NCI-H1694 (cell line): Measurements from ENCODE around the gene RNF212B.

Experiments used
- DNase-seq: peaks from one replicate; lab custom pipeline; 2025; lab: John Stamatoyannopoulos, UW

Gene RNF212B

GRCh38 chr14:23297096-23297495 lies 59.4 kb downstream of the RNF212B start:
- DNase-seq, result no peak

- DNase-seq, result no peak
Observed at GRCh38 chr14:23297611-23298277, 60.0 kb downstream of the RNF212B start.

GRCh38 chr14:23299211-23299957 lies 61.6 kb downstream of the RNF212B start:
- DNase-seq, result peak; percentile 61

- DNase-seq, result no peak
Observed at GRCh38 chr14:23299986-23300686, 62.4 kb downstream of the RNF212B start.

- DNase-seq, result no peak
Observed at GRCh38 chr14:23300687-23301223, 63.0 kb downstream of the RNF212B start.

GRCh38 chr14:23301288-23301968 lies 63.7 kb downstream of the RNF212B start:
- peak; percentile 97 for DNase-seq

GRCh38 chr14:23301969-23302289 lies 64.2 kb downstream of the RNF212B start:
- DNase-seq, result no peak

- peak; percentile 49 for DNase-seq
Observed at GRCh38 chr14:23302290-23303225, 64.8 kb downstream of the RNF212B start, which contains the start of gene PPP1R3E. TSS of gene PPP1R3E (minus strand) at chr14:23302859. CDS start at chr14:23302576, 283 bp downstream.

- DNase-seq, result peak; percentile 87
Observed at GRCh38 chr14:23306412-23307145, 68.8 kb downstream of the RNF212B start, which contains the start of gene BCL2L2. TSS of gene BCL2L2 (plus strand) at chr14:23306833. CDS start at chr14:23307768, 935 bp downstream.

GRCh38 chr14:23307146-23307530 lies 69.4 kb downstream of the RNF212B start:
- DNase-seq, result no peak

- no peak for DNase-seq
Observed at GRCh38 chr14:23307687-23308644, 70.2 kb downstream of the RNF212B start.

- no peak for DNase-seq
Observed at GRCh38 chr14:23308721-23309445, 71.1 kb downstream of the RNF212B start.

GRCh38 chr14:23310546-23310945 lies 72.8 kb downstream of the RNF212B start:
- no peak for DNase-seq

GRCh38 chr14:23316300-23316699 lies 78.6 kb downstream of the RNF212B start:
- no peak for DNase-seq

GRCh38 chr14:23319746-23320583 lies 82.2 kb downstream of the RNF212B start:
- no peak for DNase-seq

GRCh38 chr14:23320584-23321571 lies 83.1 kb downstream of the RNF212B start, which contains the start of gene PABPN1:
TSS of gene PABPN1 (plus strand) at chr14:23321457. CDS start at chr14:23321470, 13 bp downstream.
- peak; percentile 100 for DNase-seq
